Right forelimb (tissue), 1 donor: ENCODE measurements around the gene PARD3.
"Not testable (repeated sequence)": the region's sequence is repeated elsewhere in the genome, so short reads cannot be mapped to it uniquely, and the experiment has no call there.

Experiments
- DNase-seq: peaks from one replicate; pipeline ENCODE4 v3.0.0-alpha.2; 2018

The PARD3 gene

DNA sequence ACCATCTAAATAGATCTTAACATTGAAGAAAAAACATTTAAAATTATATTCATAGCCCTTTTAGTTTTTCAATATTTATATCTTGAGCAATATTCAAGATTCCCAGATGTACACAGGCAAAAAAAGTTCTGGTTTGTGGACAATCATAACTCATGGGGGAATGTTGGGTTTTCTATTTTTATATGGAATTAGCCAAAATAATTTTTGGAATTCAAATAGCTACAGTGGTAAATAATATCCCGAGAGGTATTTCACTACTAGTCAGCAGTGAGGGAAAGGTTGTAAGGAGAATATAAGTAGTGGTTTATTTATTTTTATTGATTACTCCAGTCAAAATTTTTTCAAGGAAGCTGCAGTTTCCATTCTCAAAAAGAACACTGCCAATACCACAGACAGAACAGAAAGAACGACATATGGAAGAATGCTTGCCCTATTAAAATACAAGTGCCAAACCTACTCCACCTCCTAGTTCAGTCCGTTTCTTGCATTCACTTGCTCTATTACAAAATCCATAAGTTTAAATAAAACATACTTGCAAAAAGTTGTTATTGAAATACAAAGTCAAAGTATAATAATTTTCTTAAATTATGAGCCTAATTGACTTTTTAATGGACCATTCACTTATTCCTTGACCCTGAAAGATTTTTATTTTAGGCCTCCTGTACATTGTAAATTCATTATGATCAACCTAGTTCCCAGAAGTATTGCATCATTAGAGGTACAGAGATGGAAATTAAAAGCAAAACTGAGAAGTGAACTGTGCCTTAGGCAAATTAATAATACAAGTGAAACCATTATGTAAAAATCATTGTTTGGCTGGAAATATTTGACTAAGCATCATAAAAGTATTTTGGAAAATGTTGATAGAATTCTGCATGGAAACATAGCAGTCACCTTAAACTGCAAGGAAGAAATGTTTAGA, 533.2 kb downstream of the PARD3 start:
- no peak for DNase-seq

DNA sequence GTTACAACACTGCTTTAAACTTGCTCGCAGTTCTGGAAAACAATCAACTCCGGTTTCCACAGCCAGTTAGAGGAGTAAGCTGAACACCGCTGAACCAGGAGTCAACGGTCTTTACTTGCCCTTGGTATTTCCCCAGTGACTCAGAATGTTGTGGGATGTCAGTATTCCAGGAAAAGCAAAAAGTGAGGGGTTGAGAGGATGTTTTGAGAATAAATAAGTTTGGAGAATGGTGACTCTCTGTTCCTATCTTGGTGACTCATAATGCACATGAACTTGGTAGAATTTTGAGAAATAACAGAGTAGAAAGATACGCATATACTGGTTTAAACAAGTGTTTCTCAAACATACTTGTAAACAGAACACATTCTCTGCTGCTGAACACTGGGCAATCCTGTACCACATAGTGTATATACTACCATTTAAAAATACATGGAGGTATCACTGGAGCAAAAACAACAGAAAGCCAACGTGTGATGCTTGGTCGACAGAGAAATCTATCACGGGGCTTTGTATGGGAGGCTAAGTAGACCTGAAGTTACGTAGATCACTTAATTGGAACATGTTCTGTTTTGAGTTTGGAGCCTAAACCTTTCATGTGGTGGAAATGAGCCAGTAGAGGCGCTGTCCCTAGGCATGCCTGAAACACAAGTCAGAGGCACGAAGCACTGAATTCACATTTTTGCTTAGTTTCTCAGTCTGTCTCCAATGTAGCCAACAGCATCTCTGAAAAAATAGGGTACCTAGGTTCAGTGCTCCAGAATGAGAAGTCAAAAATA, 534.3 kb downstream of the PARD3 start:
- no peak for DNase-seq

DNA sequence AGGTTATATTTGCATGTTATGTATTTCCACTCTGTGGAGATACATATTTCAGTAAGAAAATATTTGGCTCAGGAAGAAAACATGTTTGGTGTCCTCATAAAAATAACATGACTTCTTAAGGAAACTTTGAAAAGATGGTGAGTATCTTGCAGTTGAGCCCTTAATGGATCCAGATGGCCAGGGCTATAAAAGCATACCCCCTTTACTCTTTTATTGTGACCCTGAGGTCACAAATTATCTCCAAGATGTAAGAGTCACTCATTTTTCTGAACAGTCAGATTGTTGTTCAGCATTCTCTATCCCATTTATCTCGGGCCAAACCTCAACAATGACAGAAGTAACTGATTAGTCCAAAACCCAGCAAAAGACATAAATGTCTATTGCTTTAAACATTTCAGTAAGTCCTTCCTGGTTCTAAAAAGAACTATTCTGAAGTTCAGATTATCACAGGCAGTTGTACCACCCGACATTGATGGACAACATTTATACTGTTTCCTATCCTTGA, 539.4 kb downstream of the PARD3 start:
- no peak for DNase-seq

DNA sequence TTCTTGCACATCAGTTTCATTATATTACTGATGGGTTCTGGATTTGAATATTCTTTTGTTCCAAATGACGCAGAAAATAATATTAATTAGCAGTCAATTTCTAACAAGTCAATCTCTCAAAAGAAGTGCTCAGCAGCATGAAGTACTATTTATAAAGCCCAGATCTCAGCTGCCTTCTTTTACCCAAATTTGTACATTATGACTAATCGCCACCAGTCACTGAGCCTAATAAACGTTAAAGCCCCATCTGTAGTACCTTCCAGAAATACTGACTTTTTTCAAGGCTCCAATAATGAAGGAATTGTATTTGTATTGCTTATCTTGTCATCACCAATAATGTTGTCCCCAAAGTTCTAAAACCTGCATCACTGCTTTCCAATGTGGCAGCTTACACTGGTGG, 540.2 kb downstream of the PARD3 start:
- no peak for DNase-seq

DNA sequence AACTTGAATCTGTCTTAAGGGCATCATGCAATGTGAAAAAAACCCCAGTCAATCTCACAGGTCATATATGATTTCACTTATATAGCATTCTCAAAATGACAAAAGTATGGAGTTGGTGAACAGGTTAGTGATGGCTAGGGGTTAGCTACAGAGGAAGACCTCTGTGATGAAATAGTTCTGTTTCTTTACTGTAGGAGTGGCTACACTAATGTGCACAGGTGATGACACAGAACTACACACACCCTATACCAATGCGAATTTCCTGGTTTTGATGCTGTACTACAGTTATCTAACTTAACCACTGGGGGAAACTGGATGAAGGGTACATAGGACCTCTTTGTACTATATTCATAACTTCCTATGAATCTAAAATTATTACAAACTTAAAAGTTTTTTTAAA, 541.8 kb downstream of the PARD3 start:
- DNase-seq: no peak

DNA sequence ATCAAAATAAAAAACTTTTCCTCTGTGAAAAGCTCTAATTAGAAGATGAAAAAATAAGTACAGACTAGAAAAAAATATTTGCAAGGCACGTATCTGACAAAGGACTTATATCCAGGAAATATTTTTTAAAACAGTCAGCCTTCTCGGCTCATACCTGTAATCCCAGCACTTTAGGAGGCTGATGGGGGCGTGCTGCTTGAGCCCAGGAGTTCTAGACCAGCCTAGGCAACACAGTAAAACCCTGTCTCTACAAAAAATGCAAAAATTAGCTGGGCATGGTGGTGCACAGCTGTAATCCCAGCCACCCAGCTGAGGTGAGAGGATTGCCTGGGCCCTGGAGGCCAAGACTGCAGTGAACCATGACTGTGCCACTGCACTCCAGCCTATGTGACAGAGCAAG, 542.8 kb downstream of the PARD3 start:
- no peak for DNase-seq

DNA sequence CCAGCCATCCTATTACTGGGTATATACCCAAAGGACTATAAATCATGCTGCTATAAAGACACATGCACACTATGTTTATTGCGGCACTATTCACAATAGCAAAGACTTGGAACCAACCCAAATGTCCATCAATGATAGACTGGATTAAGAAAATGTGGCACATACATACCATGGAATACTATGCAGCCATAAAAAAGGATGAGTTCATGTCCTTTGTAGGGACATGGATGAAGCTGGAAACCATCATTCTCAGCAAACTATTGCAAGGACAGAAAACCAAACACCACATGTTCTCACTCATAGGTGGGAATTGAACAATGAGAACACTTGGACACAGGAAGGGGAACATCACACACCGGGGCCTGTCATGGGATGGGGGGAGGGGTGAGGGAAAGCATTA, 546.7 kb downstream of the PARD3 start:
- not testable (repeated sequence) for DNase-seq

DNA sequence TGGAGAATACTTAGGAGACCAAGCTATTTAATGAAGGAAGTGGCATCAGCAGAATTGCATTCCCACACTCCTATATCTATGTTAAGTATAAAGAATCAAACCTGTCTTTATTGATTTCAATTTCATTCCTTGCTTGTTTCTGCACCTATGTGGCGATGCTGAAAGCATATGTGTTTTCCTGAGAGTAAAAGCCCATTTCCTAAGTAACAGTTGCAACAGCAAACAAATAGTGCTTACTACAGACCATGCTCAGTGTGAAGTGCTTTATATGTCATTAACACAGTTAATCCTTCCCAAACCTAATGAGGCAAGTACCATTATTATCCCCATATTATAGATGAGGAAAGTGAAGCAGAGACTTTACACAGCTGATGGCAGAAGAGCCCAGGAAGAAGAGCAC, 552.1 kb downstream of the PARD3 start:
- no peak for DNase-seq

DNA sequence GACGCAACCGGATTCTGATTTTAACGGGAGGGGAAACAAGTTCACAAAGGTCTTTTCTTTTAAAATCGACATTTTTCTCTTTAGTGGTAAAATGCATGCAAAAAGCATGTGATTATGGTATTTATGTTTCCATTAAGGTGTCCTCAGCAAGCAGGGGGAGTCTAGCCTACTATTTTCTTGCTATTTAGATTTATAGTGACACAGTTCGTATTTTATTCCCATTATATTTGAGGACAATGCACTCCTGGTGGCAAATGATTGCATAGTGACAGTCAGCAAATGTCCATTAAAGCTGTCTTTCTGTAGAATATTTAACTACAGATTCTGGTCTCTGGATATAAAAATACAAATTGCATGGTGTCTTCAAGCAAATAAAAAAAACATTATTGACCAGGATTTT, 554.2 kb downstream of the PARD3 start:
- DNase-seq: no peak

DNA sequence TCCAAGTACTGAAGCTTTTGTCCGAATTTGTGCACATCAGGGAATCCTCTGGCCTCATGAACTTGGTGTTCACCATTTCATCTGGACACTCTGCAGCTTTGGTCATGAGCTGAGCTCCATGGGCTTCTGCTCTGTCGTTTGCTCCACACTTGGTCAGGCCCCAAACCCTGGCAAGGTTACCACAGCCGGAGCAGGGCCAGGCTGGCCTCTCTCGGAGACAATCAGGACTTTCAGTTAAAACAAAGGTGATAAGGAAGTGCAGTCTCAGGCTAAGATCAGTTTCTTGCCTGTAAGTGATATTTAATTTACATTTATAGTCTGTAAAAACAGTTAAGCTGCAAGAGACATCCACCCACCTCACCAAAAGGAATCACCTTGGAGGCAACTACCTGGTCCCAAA, 558.9 kb downstream of the PARD3 start:
- no peak for DNase-seq

DNA sequence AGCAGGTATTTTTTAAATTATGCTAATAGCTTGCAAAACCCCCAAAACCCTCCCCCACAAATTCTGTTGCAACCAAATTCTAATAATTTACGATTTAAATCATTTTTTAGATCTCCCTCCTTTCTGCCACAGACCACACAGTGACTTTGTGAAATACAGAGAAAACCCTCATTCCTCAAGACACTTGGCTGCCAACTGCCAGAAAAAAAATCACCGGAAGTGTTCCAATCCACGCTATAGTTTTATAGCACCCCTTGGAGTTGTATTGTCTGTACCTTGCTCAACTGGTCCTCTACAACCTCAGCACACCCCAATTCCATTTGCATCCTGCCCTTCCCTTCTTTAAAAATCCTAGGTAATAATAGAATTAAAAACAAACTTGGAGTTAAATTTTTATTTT, 560.1 kb downstream of the PARD3 start:
- DNase-seq: no peak

DNA sequence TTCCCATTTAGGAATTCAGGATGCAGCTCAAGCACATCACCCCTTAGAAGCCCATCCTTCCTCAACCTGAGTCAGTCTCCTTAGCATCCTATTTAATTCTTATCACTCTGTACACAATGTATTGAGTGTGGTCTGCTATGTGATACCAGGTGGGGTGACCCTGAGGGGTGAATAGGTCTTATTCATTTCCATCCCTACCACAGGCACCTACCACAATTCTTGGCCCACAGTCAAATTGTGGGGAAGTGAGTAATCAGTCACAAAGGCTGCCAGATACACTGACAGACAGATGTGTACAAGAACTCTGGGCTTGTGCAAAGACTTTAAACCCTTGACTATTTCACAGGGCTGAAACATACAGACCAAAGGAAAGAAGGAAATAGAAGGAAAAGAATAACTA, 560.5 kb downstream of the PARD3 start:
- no peak for DNase-seq

DNA sequence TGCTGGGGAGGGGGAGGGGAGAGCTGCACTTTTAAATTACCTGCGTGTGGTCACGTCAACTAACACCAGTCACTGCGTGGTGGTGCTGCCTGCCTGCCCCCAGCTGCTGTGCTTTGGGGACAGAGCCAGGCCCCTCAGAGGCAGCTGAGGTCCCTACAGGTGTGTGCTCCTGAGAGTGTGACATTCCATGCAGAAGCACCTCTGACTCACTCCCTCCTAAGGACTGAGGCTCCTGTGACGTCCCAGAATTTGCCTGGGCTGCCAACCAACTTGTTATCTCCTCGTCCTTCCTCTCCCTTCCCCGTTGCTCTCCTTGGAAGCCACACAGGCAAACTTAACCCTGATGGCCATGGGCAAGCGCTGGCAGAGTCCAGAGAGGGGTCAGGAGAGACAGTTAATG, 563.0 kb downstream of the PARD3 start:
- DNase-seq: no peak

DNA sequence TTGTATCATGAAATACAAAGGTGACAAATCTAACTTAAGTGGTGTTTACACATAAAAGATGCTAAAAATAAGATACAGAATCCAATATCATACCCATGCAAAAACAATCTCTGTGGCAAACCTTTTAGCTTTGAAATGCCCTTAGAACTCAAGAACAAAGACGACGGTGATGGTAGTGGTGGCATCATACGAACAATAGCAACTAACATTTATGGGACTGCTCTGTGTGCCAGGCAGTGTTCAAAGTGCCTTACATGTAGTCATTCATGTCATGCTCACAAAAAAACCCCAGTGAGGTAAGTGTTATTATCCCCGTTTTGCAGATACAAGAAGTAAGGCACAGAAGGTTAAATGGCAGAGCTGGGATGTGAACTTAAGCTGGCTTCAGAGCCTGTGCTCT, 563.9 kb downstream of the PARD3 start:
- no peak for DNase-seq

DNA sequence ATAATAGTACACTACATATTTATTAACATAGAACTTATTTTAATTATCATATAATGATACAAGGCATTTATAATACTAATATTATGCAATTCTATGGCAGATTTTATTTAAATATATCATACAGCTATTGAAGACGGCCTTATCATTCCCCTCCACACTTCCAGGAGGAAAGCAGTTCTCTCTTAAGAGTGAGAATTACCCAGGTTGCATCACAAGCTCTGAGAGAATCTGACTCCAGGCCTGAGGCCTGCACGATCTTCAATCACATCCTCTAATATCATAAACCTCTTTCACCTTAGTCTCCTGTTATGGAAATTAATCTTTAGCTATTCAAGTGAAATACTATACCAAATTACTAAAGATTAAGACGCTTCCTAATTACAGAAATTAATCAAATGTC, 564.4 kb downstream of the PARD3 start:
- no peak for DNase-seq

DNA sequence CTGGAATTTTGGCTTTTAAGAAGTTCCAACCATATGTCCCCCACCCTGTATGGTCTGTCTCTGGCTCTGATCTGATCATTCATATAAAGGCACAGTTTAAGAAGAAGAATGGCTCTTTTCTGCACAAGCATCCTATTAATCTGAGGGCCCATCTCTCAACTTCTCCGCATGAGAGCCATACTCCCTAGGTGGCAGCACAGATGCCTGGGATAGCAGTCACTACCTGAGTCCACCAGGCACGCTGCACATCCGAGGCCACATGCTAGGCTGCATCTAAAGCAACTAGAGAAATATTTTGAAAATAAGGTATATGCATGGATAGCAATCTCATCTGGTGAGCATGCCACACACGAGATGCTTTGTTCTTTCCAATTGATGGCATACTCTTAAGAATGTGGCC, 565.5 kb downstream of the PARD3 start:
- no peak for DNase-seq

DNA sequence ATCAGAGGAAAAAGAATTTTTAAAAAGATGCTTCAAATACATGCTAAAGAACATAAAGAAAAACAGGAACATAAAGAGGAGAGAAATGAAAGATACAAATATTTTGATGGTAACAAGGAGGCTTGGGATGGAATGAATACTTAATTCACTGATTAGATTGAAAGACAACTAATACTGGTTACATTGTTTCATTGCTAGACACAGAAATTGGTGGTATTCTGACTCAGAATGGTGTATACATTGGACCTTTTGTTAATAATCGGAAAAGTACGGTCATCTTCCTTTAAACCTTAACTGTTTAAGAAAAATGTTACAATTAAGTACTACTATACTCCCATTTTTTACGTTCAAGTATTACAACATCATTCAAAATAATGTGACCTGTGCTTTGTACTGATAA, 567.5 kb downstream of the PARD3 start:
- DNase-seq: no peak

DNA sequence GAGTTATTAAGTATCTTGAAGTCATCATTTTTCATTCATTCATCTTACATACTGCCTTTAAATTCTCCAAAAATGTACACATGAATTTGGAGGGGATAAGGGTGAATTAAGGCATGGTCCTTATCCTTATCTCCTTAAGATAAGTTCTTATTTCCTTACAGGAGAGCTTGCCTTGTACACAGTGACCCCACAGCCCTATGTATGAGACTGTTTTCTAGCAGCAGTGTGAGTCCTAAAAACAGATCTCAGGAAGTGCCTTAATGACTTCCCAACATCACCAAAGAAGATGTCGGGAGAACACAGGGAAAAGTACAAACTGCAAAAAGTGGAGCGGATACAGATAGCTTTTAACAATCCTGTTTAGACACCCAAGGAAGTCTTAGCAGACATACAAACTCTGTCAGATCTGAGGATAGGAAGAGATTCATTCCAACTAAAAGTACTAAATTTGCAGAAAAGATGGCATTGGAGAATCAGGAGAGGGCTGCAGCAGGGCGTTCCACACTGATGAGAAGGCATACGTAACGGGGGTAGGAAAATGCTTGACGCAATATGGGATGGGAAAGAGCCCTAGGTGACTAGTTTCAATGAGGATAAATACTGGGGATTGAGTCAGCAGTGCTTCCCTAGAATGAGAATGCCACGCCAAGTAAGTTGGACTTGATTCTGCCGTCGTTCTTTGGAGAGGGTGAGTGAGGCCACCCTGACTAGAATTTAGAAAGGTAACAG, 570.2 kb downstream of the PARD3 start:
- DNase-seq: no peak

DNA sequence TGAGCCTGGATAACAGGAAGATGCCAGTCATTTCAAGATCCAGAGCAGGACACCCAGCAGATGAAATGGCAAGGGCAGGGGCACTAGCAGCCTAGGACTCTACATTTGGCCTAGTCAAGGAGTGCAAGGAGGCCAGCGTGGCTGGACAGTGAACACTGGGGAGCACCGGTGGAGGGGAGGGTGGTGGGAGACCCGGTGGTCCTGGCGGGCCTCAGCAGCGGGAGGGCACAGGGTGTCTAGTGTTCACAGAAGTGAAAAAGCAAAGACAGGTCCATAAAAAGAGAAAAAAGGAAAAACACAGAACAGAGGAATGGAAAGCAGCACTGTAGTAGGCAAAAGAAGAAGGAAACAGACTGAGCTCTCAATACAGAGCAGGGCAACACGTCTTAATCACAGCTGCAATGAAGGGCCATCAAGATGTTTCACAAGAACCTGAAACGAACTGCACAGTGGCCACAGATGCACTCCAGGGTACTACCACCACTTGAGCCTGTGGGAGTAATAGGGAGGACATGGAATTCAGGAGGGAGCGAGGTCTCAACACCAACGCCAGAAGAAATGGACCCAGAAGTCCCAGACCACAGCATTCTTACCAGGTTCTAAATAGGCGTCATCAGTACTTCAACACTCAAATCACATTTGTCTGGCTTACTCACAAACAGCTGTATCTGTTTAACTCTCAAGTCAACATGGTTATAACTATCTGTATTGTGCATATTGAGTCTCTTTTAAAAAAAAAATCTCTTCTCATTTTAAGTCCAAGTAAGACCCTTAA, 573.7 kb downstream of the PARD3 start:
- no peak for DNase-seq

DNA sequence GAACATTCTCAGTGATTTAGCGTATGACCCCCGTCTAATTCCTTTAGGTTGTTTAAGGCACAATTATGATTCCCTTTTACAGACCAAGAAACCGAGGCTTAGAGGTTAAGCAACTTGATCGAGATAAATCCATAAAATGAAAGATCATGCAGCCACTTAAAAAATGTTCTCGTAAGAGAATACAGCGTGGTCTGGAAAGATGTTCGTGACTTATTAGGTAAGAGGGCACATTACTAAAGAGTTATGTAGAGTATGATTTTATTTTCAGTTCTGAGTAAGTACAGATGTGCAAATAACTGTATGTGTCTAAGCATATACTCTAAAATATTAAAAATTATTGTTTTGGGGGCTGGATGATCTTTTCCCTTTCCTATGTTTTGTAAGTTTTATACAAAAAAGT, 575.1 kb downstream of the PARD3 start:
- DNase-seq: no peak

DNA sequence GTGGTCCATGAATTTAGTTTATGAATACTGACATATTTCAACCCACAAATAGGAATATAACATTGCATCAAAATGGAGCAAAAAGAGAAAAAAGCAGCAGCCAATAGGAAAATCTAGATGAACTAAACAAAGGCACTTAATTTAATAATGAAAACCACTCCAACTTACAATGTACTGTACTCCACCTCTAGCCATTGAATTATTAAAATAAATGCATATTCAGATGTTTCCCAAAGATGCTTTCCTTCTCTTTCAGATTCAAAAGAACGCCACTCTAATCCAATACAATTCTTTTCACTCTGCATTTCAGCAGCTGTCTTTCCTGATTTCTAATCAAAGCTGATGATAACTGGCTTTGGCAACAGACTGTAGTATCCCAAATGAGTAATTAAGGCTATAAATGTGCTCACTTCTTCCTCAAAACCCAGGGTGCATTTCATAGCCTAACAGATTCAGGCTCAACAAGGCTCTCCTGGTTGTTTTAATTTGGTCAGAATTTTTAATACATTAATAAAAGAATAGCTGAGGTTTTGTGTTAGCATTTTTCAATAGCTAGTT, 577.1 kb downstream of the PARD3 start:
- DNase-seq: no peak

DNA sequence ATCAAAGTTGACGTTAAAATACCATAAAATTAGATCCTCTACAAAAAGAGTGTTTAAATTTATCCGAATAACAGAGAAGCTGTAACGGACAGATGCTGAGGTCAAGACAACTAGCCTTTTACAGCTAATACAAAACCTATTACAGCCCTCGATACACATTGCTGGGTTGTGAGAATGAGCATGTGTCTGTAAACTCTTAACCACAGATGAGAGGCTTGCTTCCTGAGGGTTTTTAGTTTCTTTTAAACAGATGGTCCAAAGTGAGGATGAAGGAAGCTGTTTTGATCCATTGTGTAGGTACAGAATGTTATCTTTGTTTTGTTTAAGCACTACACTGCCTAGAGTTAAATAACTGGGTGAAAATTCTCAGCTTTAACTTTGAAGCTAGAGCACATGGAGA, 578.2 kb downstream of the PARD3 start:
- DNase-seq: no peak
